Activated CD8-positive, alpha-beta memory T cell treated with anti-CD3 and anti-CD28 coated beads for 24 hours (primary cell): ENCODE results near the gene LRP5.
"Not testable (repeated sequence)": the region's sequence is repeated elsewhere in the genome, so short reads cannot be mapped to it uniquely, and the experiment has no call there.

Experiments used
- DNase-seq: peaks from one replicate; pipeline ENCODE4 v3.0.0-alpha.2; 2020

Gene LRP5

DNA sequence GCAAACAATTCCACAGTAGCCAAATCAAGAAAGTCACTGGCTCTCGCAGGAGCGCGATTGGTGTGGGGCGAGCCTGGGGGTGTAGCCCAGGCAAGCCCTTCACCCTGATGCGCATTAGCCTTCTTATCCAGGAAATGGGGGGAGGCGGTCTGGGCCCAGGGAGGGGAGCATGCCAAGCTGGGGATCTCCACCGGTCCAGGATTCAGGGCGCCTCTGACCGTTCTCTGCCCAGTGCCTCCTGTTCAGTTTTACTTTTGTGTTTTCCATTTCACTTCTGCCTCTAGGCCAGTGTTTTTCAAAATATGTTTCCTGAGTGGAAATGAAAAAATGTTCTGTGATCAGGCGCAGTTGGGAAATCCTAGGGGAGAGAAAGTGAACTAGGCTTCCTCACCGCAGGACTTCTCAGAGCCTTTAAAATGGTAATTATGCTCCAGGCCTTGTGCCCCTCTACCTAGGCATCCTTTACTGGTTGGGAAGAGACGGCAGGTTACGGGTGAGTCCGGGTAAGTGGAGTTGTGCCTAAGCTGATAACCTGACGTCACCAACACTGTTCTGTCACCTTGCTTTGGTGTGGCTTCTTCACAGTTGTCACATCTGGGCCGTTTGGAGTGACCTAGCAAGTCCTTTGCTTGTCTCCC, 18.4 kb downstream of the LRP5 start:
- DNase-seq, result no peak

DNA sequence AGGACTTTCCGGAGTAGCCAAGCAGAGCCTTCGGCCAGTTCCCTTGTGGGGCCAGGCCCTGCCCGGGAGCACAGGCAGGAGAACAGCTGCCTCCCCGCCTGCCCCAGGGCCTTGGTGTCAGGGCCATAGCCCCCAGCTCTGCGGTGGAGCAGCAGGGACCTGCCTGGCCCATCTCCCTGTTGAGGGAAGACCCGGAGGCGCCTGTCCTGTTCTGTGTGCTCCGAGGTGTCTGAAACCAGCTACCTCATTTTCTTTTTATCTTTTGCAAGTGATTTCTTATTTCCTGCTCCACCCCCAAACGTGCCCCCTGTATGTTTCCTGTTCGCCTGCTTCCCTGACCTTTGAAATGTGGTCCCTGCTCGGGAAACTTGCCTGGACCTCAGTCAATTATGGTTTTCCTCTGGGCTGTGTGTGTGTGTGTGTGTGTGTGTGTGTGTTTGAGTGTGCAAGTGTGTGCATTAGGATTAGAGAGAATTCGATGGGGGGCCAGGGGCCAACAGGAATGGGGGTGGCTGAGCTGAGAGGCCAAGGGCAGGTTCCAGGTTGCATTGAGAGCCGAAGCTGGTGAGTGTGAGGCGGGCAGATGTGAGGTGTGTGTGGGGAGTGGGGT, 19.1 kb downstream of the LRP5 start:
- DNase-seq, result peak; percentile 63

DNA sequence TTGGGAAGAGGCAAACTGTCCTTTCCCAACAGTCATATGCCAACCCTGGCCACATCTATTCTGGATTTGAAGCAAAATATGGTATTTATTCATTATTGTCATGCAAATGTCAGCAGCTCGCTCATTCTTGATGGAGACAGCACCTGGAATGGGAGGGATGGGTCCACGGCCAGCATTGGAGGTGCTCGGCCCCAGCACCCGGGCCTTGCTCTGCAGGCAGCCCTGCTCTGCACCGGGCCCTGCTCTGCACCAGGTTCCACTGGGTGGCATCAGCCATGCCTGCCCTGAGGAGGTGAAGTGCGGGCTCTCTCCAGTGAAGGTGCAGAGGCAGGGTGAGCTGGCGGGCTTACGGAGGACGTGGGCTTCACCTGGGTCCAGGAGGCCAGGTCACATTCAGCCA, 19.8 kb downstream of the LRP5 start:
- DNase-seq, result no peak

DNA sequence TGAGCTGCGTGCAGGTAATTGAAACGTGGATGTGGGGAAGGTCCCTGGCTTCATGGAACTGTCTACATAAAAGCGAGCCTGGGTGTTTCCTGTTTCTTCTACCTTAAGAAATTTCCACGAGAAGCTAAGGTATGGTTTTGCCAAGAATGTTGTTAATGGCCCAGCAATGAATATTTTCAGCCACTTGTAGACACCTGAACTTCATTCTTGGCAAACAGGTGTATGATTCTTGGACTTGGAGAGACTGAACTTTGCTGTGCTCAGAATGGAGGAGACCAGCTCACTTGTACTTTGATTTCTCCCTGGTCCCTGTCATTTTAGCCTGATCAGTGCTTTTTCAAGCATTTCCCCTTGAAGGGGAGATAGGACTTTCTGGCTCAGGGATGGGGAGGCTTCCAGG, 20.8 kb downstream of the LRP5 start:
- no peak for DNase-seq

DNA sequence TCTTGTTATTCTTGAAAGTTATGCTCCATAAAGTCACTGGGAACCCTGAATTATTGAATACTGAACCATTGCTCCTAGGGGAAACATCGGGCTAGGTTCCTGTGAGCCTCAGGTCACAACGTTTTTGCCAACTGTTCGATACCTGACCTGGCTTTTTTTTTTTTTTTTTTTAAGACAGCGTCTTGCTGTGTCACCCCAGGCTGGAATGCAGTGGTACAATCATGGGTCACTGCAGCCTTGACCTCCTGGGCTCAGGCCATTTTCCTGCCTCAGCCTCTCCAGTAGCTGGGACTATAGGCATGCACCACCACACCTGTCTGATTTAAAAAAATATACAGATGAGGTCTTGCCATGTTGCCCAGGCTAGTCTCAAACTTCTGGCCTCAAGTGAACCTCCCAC, 22.5 kb downstream of the LRP5 start:
- DNase-seq, result no peak

DNA sequence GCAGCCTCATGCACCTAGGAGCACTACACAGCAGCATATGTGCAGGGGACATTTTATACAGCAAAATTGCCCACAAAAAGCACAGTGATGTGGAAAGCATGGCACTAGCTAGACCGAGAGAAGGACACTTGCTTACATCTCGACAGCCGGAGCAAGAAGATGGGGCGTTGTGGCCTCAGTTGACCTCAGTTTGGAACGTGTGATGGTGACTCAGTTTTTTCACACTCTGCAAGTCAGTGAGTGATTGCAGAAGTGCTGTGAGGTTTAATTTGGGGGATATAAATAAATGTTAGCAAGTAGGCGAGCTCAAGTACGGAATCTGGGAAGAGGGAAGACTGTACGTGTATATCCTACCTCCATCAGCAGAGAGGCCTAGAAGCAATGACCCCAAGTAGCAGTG, 23.3 kb downstream of the LRP5 start:
- DNase-seq, result no peak

DNA sequence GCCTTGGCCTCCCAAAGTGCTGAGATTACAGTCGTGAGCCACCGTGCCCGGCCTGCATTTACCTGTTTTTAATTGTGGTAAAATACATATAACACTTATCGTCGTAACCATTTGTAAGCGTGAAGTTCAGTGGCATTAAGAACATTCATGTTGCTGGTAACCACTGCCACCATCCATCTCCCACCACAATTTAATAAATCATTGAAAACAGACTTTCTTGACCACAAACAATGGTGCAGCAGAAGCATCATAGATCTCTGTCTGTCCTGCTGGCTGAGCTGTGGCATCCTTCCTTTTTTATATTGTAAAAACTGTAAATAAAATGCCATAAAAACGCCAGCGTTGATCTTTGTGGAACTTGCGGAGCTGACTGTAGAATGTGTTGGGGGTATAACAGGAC, 24.3 kb downstream of the LRP5 start:
- no peak for DNase-seq

DNA sequence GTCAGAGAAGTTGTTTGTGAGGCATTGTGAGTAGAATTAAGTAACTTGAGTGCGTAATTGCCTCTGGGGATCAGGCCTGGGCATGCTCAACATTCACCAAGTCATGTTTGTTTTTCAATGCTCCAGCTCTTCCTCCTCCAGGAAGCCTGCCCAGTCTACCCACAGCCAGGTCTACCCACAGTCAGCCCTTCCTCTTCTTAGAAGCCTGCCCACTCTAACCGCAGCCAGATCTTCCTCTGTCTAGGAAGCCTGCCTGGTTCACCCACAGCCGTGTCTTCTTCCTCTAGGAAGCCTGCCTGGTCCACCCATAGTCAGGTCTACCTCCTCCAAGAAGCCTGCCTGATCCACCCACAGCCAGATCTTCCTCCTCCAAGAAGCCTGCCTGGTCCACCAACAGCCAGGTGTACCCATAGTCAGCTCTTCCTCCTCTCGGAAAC, 25.0 kb downstream of the LRP5 start:
- DNase-seq, result no peak

DNA sequence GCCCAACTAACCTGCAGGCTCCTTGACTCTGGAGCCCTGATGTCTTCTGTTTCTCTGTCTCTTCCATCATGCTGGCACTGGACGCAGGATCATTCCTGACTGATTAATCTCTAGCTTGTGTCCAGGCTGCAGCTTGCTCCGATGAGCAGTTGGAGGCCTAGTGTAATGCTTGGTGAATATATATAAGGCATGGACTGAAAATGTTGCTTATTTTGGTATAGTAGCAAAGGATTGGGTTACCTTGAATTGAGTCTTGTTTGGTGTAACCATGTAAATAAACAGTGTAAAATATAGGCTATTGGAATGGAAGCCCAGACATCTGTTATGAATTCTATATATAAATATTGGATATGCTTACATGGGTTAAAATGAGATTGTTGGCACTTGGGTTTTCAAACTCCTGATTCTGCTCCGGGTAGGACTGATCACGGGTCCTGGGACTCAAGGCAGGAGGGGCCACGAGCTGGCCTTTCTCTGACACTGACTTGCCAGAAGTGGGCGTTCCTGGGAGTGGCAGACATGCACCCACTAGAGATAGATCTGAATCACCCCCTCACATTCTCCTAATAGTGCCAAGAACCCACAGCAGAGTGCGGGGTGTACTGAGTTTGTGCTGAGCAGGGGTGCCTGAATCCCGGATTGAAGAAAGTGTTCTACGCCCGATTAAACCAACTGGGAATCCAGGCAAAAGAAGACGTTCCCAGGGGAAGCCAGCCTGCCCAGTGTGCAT, 25.8 kb downstream of the LRP5 start:
- DNase-seq, result no peak

DNA sequence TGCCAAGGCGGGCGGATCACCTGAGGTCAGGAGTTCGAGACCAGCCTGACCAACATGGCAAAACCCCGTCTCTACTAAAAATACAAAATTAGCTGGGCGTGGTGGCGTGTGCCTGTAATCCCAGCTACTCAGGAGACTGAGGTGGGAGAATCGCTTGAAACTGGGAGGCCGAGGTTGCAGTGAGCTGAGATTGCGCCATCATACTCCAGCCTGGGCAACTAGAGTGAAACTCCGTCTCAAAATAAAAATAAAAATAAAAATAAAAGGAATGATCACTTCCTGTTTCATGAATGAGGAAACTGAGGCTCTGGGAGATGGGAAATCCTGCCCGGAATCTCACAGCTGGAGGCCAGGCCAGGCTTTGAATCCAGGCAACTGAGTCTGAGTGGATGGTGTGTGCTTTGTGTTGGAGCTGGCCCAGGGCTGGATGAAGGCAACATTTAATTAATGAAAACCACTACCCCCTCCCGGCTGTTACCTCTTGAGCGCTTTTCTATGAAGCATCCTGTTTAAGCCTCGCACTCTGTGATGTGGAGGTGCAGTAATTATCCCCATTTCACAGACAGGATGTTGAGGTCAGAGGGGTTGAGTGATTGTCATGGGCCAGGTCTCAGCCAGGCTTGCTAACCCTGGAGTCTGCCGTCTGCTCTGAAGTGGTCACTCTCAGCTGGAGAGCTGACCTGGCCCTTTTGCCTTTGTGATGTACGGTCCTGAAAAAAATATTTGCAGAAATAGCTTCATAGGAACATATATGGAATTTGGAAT, 27.8 kb downstream of the LRP5 start:
- DNase-seq, result no peak

DNA sequence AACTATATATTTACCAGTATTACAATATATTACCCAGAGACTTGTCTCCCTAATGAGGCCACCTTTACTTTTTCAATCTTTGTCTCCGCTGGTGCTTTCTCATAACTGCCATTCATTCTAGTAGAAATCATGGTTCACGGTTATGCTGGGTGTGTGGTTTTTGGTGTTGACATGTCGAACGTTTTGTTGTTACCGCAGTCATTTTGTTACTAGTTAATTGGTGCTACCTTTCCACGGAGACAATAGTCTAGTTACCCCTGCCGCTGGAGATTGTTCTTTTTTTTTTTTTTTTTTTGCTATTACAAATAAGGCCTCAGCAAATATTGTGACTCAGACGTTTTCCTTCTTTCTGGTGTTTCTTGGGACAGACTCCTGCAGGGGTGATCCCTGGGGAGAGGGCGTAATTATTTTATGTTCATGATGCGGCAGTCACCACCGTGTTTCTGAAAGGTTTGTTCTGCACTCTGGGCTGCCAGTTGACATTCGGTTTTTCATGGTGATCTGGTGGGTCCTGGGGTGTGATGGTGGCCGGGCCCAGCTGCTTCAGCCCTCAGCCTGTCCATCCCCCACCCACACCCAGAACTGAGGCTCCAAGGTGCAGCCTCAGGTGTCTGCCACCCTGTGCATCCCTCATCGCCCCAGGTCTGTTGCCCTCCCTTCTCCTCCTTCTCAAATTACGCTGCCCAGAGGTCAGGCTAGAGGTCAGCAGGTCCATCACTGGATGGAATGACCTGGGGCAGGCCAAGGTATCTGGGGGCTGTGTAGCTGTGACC, 28.6 kb downstream of the LRP5 start:
- DNase-seq, result no peak

DNA sequence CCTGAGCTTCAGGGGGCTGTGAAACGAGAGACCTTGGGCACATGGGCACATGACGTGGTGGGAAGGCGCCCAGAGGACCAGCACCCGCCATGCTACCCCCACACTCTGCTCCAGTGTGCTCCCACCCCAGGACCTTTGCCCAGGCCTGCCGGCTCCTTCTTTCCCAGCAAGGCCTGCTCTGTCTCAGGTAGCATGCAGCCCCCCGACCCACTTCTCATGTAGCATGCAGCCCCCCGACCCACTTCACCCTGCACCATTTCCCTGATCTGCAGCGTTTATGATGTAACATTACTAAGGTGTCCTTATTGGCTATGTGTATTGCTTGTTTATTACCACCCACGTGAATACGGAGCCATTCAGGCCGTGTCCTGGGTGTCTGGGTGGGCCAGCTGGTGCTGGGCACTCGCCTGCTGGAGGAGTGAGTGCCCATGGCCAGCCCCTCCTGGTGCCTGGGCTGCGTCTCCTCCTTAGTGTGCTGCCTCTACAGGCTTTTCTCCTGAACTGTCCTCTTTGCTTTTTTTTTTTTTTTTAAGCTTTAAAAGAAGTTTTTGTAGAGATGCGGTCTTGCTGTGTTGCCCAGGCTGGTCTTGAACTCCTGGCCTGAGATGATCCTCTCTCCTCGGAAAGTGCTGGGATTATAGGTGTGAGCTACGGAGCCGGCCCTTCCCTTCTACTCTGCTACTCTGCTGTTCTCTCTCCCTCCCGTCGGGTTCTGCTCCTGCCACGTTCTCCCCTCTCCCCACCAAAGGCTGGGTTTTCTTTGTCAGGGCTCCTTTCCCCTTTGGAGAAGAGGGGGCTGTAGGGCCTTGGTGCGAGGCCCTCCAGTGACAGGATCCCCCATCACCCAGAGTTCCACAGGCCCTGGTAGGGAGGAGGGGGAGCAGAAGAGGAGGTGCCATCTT, 29.4 kb downstream of the LRP5 start:
- DNase-seq, result no peak

DNA sequence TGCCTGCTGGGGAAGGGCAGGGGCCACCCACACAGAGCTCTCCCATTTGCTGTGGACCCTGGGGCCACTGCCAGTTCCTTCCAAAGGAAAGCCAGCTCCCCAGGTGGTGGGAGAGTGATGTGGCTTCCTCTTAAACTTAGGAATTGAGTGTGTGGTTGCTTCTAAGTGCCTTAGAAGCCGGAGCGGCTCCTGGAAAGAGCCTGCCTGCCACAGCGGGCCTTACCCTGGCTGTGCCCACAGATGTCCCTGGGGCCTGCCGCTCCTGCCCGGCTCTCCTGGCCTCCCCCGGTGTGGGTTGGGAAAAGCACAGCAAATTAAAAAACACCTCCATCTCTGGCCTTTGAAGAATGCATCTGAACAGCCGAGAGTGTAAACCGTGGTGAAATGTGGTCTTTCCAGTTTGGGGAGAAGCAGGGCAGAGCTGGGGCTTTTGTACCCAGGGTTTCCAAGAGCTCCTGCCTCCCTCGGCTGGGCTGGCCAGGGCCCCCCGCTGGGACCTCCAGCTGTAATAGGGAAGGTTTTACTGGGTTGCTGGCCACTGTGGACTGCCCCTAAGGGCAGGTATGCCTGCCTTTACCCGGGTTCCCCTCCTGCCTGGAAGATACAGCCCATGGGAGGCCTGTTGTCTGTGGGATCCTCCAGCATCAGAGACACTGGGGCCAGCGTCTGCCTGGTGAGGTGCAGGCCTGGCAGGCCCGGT, 30.2 kb downstream of the LRP5 start:
- DNase-seq, result no peak

DNA sequence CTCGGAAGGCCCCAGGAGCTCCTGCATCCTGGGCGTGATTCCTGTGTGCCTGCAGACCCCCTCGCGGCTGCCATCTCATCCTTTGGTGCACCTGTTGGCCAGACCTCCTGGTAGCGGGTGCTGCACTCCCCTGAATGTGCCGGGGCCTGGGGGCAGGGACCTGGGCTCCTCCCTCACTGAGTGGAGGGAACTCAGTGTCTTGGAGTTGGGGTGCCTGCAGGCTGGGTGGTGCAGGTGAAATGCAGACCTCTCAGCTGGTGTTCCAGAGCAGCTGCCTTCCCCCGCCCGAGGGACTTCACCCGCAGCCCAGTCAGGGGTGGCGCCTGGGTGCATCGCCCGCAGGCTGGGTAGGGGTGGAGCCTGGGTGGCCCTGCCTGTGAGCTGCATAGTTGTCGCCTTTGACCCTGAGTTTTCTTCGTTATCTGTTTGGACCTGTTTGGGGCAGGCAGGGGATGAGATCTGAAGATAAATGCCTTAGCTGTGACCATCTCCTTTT, 31.4 kb downstream of the LRP5 start:
- DNase-seq, result no peak

DNA sequence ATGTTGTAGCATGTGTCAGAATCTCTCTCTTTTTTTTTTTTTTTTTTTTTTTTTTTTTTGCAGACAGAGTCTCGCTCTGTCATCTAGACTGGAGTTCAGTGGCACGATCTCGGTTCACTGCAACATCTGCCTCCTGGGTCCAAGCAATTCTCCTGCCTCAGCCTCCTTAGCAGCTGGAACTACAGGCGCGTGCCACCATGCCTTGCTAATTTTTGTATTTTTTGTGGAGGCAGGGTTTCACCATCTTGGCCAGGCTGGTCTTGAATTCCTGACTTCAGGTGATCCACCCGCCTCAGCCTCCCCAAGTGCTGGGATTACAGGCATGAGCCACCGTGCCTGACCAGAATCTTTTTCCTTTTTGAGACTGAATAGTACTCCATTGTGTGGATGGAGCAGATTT, 32.4 kb downstream of the LRP5 start:
- not testable (repeated sequence) for DNase-seq

DNA sequence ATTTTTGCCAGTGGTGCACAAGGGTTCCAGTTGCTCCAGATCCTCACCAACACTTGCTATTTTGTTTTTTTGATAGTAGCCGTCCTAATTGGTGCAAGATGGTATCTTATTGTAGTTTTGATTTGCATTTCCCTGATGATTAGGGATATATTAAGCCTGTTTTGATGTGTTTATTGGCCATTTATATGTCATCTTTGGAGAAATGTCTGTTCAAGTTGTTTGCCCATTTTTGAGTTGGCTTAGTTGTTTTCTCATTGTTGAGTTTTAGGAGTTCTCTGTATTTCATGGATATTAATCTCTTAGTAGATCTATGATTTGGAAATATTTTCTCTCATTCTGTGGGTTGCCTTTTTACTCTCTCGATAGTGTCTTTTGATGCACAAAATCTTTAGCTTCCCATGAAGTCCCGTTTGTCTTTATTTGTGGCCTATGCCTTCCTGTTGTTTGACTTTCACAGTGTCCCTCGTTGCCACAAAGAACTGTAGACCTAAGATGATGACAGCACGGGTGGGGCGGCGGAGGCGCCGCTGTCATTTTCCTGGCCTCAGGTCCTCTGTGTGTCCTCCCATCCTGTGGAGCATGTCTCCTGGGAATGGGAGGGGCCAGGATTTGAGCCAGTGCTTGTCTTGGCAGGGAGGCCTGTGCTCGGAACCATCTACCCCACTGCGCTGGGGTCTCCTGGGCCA, 33.5 kb downstream of the LRP5 start:
- DNase-seq, result no peak

DNA sequence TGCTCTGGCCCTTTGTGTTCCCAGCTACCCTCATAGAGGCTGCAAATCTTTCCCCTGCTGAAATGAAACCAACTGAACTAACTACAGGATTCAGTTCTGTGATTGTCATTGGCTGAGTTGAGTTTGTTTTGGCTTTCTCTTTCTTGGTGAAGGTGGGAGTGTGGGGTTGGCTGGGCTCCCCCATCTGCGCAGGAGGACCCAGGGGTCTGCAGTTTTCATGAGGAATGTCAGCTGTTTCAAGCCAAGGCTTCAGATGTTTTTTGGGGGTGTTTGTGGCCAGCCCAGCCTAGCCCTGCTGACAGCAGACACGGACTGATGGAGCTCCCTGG, 34.0 kb downstream of the LRP5 start:
- no peak for DNase-seq

DNA sequence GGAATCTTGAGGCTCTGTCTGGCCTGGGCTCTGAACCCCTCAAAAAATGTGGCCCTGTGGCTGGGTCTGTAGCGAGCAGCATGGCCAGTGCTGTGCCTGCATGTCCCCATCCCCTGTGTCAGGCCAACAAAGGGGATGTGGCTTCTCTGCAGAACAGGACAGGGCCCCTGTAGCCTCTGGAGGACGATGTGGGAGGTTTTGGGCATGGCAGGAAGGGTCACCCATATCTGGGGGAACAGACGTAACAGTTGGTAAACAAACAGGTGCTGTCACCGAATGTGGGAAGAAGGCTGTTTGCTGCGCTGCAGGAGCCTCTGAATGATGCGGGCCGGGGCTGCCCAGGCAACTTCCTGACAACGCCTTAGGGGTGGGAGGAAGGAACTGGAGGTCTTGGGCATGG, 35.0 kb downstream of the LRP5 start:
- no peak for DNase-seq

DNA sequence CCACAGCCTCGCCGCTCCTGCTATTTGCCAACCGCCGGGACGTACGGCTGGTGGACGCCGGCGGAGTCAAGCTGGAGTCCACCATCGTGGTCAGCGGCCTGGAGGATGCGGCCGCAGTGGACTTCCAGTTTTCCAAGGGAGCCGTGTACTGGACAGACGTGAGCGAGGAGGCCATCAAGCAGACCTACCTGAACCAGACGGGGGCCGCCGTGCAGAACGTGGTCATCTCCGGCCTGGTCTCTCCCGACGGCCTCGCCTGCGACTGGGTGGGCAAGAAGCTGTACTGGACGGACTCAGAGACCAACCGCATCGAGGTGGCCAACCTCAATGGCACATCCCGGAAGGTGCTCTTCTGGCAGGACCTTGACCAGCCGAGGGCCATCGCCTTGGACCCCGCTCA, 35.5 kb downstream of the LRP5 start:
- DNase-seq, result no peak

DNA sequence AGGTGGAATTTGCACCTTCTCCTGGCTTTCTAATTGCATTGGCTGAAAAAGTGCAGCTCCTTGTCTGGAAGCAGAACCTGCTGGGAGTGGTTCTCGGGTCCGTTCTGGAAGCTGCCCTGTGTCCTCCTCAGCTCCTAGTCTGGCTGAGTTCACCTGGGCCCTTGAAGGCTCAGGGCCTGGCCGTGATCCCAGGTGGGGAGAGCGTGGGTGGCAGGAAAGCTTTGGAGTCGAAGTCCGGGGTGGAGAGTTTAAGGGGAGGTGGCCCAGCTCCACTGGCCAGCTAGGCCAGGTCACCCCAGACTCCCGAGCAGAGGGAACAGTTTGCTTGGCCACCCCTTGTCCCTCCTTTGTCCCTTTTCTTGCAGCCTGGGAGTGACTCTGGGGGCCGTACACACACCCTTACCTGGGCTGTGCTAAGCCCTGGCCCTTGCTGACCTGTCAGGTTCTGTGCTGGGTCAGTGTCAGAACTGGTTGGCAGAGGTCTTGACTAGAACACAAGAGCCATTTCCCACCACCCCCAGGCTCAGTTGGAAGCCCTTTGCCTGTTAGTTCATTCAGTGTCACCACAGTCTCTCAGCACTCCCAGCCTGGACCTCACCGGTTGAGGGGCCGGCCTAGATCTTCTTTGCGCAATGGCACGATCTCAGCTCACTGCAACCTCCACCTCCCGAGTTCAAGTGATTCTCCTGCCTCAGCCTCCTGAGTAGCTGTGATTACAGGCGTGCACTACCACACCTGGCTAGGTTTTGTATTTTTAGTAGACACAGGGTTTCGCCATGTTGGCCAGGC, 37.3 kb downstream of the LRP5 start:
- no peak for DNase-seq
